Upper lobe of left lung (tissue), 4 donors: ENCODE measurements around the gene TNPO2.

Experiments
- CTCF ChIP-seq, 6 experiments: fragments of 450-650 bp in 4 of 6; fragments of 200-600 bp in 2 of 6; sonication (generic) in 2 of 6; IDR thresholded peaks; one replicate each; pipeline ENCODE4 v1.5.1; 2016 to 2019; ENCODE audit warnings: antibody characterized with exemption in 6 of 6
- EP300 ChIP-seq, 4 donors: sonication (generic); formaldehyde crosslinking; IDR thresholded peaks; one replicate each; pipeline ENCODE4 v1.5.1; 2017; ENCODE audit warnings: antibody characterized with exemption in 4 of 4, control low read depth in 2 of 4
- POLR2AphosphoS5 ChIP-seq, 2 donors: sonication (generic); formaldehyde crosslinking; IDR thresholded peaks; one replicate each; pipeline ENCODE4 v1.5.1; 2017; ENCODE audit warnings: antibody characterized with exemption in 2 of 2

- TF ChIP-seq CTCF (IDR thresholded peaks at IDR 0.05) (no peak), POLR2AphosphoS5 (IDR thresholded peaks at IDR 0.05) (no peak), EP300 (IDR thresholded peaks at IDR 0.05) (no peak)
Observed at GRCh38 chr19:12649941-12650340, 73.8 kb downstream of the TNPO2 start.
